NCI-H446 (cell line): ENCODE data around the gene KCTD20.
A peak's percentile ranks its signal among the peaks of the same experiment; 100 is the strongest.
"Not testable (repeated sequence)": the region's sequence is repeated elsewhere in the genome, so short reads cannot be mapped to it uniquely, and the experiment has no call there.

Experiments
- DNase-seq, 2 experiments: peaks; one replicate each; lab custom pipeline; 2025; lab: John Stamatoyannopoulos, UW

The KCTD20 gene

DNA sequence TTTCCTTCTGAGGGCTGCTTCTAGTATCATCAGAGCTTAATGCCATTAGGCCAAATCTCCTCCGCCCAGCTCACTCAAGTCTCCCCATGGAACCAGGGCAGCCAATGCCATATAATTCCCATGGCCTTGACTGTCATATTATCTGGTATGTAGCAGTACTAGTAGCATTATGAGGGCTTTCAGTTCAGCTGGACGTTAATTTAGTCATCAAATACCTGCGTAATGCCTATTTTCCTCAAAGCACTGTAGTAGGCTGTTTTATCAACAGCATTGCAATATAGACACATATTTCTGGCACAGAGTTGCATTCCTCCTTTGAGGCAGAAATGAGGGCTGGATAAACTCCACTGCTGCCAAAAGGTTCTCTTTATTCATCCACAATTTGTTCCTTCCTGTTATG, 1.7 kb downstream of the KCTD20 start:
- DNase-seq, result peak in 1 of 2 experiments; percentile 3

DNA sequence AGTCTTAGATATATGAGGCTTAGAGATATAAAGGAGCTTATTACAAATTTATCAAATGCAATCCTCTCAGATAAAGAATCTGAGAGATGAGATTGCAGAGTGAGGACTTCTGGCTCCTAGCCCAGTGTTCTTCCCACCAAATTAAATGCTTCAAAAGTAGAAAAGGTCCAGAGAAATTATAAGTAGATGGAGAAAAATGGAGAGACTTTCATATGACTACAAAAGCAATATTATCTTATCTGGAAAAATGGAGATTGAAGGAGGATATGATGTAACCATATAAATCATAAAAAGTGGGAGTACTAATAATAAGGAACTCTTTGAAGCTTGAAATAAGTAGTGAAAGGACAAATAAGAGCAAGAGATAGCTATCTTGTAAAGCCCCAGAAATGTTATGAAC, 2.8 kb downstream of the KCTD20 start:
- no peak for DNase-seq

DNA sequence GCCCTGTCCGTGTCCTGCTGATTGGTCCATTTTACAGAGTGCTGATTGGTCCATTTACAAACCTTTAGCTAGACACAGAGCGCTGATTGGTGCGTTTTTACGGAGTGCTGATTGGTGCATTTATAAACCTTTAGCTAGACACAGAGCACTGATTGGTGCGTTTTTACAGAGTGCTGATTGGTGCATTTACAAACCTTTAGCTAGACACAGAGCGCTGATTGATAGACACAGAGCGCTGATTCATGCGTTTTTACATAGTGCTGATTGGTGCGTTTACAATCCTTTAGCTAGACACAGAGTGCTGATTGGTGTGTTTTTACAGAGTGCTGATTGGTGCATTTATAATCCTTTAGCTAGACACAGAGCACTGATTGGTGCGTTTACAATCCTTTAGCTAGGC, 6.4 kb downstream of the KCTD20 start:
- not testable (repeated sequence) for DNase-seq

DNA sequence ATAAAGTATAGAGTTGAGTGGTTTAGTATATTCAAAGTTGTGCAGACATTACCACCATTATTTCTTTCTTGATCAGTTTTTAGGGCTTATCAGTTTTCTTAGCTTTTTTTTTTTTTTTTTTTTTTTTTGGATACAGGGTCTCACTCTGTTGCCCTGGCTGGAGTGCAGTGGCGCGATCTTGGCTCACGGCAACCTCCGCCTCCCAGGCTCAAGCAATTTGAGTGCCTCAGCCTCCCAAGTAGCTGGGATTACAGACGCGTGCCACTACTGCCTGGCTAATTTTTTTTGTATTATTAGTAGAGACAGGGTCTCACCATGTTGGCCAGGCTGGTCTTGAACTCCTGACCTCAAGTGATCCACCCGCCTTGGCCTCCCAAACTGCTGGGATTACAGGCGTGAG, 10.1 kb downstream of the KCTD20 start:
- DNase-seq, result not testable (repeated sequence)

DNA sequence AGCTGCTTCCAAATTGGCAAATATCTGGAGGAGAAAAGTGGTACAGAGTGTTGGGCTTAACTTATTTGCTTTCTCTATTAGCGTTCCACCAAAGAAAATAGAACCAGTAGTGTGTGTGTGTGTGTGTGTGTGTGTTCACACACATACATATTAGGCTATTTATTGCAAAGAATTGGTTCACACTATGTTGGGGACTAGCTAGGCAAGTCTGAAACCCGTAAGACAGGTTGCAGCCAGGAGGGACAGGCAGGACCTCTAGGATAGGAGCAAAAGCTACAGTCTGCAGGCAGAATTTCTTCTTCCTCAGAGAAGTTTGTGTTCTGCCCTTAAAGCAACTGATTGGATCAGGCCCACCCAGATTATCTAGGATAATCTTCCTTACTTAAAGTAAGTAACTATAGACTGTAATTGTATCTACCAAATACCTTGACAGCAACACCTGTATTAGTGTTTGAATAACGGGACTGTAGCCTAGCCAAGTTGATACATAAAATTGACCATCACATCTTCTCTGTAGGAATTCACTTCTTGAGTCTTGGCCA, 12.8 kb downstream of the KCTD20 start:
- DNase-seq, result no peak

DNA sequence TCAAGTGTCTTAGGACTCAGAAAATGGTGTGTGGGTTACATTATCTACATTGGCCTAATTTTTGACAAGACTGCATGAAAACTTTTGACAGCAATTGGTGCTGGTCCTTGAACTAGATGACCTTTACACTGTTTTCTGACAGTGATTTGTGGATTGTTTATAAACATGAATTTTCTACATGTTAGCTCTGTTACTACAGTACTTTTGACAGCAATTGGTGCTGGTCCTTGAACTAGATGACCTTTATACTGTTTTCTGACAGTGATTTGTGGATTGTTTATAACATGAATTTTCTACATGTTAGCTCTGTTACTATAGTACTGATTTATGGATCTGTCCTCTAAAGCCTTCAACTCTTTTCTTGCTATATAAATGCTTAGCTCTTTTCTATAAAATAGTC, 16.7 kb downstream of the KCTD20 start:
- DNase-seq, result no peak

DNA sequence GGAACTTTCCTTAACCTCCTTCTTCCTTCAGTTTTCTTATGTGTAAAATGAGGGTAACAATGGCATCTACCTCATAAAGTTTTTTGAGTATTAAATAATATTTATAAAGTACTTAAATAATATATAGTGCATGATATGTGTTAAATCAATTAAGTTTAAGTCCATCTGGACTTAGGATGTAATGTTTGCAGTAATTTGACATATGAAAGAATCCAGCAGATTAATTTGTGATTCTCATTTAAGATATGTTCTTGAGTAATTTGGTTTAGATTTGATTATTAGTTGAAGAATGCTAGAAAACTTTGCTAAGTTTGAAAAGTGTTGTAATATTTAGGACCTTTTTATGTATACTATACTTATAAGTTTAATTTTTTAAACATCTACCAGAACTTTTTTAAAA, 18.1 kb downstream of the KCTD20 start:
- no peak for DNase-seq

DNA sequence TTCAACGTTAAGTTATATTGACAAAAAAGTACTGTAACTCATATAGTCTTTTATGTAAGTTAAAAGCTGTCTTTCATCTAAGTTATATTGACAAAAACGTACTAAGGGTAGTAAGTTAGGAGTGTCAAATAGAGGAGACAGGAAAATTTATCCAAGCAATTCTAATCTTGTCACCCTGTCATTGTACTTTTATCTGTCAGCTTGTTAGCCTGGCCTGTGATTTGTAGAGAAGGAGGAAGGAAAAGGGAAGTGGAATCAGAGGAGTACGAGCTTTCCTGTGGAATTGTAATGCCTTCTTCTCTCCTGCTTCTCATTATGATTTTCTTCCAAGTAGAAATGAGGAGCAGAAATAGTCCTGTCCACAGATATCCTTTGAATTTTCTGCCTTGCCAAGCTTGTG, 18.8 kb downstream of the KCTD20 start:
- DNase-seq, result no peak

DNA sequence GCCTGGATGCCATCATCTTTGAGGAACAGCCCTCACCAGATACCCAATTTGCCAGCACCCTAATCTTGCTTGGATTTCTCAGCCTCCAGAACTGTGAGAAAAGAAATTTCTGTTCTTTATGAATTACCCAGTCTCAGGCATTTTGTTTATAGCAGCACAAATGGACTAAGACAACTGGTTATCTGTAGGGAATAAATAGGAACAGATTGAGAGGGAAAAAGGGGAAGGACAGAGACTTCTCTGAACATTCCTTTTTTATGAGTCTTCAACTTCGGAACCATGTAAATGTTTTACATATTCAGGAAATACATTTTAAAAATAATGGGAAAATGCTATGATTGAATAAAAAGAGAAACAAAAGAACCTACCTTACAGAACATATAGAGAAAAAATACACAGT, 20.9 kb downstream of the KCTD20 start:
- DNase-seq, result no peak

DNA sequence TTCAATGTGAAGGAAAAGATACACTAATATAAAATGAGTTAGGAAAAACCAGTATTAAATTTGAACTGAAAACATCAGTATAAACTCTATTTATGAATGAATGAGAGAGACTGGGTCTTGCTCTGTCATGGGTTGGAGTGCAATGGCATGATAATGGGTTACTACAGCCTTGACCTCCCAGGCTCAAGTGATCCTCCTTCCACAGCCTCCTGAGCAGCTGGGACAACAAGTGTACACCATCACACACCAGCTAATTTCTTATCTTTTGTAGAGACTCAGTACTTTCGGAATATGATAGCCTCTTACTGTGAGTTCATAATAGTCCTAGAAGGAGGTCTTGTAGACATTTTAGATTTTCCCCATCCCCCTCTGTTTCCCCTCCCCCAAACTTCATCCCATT, 21.4 kb downstream of the KCTD20 start:
- DNase-seq, result no peak

DNA sequence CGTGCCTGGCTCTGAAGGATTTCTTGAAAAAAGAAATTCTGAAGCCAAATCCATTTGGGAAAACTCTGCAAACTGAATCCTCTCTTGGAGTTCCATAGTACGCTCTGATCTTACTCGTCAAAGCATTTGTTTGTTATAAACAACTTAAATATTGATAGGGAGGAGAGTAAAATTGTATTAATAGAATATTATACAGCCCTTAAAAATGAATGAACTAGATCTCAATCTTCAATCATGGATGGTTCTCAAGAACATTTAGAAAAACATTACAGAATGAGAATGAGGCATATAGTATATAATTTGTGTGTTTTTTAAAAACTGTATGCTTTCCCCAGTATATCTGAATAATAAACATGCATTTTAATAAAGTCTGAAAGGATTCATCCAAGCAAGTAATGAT, 24.8 kb downstream of the KCTD20 start:
- no peak for DNase-seq

DNA sequence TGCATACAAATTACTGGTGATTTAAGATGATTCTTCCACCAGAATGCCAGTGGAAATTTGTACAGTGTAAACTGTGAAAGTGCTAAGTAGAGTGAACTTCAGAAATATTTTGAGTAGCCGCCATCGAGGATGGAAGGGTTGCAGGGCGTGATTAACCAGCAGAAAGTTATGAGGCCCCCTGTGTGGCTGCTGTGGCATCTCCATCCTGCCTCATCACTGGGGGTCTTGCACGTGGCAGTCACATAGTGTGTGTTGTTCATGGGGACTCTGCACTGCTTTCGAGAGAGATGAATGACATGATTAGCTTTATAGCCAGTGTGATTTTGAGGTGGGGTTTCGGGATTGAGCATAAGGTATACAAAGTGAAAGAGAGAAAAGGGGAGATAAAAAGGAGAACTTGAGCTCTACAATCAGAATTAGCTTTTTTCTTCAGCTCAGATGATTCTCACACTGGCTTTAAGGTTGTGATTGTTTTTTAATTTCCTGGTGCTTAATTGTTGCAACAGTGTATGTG, 26.4 kb downstream of the KCTD20 start:
- DNase-seq, result no peak

DNA sequence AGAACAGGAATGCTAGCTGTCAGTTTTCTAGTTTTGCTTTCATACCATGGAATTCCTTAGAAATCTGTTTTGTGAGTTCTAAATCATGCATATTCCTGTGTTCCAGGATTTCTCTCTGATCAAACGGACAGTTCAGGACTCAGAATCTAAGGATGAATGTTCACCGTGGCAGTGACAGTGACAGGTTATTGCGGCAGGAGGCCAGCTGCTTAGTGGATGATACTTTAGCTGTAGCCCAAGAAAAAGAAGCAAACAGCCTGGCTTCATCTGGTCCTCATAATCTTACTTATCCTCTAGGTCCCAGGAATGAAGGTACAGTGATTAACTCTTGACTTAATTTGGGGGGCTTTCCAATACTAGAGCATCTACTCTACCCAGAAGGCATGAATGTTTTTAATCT, 27.1 kb downstream of the KCTD20 start:
- DNase-seq, result no peak

DNA sequence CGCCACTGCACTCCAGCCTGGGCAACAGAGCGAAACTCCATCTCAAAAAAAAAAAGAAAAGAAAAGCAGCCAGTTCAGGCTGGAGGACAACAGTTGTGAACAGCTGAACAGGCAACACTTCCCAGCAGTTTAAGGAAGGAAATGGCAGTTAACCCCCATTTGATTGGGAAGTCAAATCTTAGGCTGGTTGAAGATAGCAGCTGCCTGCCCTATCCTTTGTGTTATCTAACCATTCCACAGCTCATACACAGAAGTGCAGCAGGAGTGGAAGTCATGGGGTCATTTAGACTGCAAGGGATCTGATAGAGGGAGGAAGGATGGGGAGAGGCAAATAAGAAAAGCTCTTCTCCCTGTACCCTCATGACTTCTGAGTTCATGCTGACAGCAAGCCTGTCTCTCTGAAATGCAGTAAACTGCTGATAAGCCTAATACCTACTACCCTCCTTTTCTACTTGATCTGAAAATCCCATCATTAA, 35.3 kb downstream of the KCTD20 start:
- no peak for DNase-seq

DNA sequence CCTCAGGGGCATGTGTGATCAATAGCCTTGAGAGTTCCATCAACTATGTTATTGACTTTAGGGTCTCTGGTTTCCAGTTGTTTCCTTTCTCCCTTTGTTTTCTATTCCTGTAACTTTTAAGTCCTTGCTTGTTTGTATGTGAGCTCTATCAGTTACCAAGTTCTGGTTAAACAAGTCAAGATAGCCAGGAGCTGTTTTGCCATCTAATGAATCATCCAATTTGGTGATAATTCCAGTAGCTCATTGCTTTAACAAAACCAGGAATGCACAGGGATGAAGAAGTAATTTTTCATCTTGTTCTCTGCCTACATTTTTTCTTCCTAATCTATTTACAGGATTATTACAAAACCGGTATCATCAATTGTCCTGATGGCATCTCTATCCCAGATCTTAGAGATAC, 36.5 kb downstream of the KCTD20 start:
- DNase-seq, result no peak

DNA sequence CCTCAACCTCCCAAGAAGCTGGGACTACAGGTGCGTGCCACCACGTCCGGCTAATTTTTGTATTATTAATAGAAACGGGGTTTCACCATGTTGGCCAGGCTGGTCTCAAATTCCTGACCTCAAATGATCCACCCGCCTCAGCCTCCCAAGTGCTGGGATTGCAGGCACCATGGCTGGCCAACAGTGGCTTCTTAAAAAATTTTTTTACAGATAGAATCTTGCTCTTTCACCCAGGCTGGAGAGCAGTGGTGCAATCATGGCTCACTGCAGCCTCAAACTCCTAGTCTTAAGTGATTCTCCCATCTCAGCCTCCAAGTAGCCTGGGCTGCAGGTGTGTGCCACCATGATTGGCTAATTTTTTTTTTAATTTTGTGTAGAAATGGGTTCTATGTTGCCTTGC, 40.5 kb downstream of the KCTD20 start:
- not testable (repeated sequence) for DNase-seq

DNA sequence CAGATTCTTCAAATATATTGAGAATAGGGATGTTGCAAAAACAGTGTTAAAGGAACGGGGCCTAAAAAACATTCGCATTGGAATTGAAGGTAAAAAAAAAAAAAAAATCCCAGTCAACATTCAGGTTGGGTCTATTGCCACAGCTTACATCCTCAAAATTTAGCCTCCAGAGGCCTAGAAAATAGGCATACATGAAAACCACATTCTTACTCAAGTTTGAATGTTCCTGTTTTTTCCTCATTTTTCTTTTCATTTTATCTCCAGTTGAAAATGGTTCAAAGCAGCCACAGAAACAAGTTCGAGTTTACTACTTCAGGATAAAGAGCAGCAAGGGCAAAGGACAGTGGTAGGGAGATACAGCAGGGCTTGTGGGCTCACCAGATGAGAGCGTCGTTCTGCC, 41.9 kb downstream of the KCTD20 start:
- no peak for DNase-seq

DNA sequence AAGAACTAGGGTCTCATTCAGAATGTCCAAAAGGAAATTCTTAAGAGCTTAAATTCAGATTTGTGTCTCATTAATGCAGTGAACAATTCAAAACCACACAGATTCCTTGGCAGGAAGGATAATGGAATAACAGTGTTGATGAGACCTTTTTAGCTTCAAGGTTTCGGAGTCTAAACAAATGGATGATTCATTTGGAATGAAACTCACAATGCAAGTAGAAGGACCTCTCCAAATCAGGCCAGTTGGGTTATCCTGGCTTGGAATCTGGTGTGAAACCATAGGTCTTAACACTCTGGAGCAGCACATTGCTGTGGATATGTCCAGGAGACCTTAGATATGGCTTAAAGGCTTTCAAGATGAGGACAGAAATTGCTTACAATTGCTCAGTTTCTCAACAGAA, 44.9 kb downstream of the KCTD20 start:
- no peak for DNase-seq

DNA sequence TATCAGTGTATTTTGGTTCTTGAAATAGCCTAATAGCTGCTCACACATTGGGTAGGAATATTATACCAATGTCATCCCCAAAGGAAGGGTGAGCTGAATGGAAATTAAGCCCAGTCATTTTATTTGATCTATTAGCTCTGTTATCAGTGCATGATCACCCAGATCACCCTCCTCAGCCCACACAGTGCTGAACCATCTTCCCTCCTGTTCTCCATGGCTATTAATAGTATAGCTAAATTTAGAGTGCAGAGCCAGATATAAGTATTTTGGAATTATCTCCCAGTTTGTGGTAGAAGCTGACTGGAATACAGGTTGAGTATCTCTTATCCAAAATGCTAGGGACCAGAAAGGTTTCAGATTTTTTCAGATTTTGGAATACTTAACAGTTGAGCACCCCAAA, 45.4 kb downstream of the KCTD20 start:
- no peak for DNase-seq

DNA sequence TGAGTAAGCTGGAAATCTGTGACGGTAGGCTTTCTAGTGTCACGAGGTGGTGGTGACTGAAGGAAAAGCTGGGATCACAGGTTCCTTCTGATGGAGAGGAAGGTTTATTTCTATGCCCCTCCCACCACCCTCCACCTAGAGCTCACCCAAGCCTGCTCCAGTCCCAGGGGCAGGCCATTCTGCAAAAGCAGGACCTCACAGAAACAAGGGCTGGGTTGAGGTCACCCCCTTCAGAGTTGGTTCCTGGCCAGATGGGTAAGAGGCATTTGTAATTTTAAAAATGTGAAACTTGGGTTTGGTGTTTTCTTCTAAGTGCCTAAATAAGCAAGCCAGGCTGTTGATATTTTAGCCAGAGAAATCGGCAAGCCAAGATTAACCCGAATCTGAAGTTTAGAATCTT, 46.6 kb downstream of the KCTD20 start:
- DNase-seq, result no peak

DNA sequence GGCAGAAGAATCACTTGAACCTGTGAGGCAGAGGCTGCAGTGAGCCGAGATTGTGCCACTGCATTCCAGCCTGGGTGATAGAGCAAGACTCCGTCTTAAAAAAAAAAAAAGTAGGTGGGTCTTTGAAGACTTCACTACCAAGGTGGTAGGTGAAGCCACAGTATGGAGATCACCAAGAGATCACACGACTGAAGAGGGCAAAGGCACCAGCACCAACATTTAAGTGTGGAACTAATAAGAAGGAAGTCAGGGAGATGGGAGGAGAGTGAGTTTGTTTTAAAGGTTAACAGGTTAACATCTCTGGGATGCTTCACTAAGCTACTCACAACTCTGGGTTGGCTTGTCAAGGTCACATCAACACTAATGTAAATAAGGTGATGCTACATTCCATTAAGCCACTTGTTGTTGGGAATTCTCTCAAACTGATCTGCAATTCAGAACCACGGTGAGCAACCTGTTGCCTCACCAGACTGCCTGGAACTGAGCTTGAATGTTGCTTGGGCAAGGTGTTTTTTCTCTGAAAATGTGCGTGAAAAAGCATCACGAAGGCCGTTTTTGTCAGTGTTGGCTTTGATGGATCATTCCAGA, 48.7 kb downstream of the KCTD20 start:
- DNase-seq, result no peak

DNA sequence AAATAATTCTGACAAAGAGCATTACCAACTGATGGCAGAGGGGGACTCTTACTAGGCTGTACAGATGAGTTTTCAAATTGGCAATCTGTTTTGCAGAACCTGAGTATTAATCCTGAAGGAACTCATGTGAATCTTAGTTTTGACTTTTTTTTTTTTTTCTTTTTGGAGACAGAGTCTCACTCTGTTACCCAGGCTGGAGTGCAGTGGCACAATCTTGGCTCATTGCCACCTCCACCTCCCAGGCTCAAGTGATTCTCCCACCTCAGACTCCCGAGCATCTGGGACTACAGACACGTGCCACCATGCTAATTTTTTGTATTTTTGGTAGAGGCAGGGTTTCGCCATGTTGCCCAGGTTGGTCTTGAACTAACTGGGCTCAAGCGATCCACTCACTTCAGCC, 49.3 kb downstream of the KCTD20 start:
- no peak for DNase-seq

DNA sequence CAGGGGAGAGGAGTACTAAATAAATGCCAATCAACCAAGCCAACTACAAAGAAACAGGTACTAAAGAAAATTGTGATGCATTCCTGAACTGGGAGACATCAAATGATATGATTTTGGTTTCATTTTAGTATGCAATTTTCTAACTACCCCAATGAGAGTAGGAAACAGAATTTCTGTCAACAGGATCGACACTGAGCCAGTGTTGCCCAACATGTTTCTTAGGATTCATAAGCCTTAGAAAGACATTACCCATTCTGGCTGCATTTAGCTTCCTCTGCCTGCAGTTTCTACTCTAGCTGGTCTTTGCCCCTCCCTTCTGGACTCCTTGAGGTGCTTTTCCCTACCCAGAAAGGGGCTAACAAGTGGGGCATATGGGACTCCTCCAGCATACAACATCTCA, 49.8 kb downstream of the KCTD20 start:
- no peak for DNase-seq

DNA sequence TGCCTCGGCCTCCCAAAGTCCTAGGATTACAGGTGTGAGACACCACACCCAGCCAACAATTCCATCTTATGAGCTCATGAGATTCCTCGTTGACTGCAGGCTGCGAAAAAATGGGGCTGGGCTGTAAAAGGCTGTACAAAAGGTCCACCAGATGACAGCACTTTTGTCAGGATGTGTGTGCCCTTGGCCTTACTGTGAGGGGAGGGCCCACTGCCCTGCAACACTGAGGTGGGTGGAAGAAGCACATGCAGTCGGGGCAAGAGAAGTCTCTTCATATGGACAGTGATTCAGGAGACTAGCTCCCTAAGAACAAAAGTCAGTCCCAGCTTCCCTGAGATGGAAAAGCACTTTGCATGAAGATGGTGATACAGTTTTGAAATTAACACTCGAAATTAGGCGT, 50.5 kb downstream of the KCTD20 start:
- no peak for DNase-seq
